ENCODE results near the gene CDKL5. TPM values are rescaled to one million over a fixed set of nuclear protein-coding genes. Genes with fewer than 3 reads are reported as not detected.

Gene CDKL5
- total RNA-seq, 1 donor from 2014 or later: 16.3 TPM

DNA sequence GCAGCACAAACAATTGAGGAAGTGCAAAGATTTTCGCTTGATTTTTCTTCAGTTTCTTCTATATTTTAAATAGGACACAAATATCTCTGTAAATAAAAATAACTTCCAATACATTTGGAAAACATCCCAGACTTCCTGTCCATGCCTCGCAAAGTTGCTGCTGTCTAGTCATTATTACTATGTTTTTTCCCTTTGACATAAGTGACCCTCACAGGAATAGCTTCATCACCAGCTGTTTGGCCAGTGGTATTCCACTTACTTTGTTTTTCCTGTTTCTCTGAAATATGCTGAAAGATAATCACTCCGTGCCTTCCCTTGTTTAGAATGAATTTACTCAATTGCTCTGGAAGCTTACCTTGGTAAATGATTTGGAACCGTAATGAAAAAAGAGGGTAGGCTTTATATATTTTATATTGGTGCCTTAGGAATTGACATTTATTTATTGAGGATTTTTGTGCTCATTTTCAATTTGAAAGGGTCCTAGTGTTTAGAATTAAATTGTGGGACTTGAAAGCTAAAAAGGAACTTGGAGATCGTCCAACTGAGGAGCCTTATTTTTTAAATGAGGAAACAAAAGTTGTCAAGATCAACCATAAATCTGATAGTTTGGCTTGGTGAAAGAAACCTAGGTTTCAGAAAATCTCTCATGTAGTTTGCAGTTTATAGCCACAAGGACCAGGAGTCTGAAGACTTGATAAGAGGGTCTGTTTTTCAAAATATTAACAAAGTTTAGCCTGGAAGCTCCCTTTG lies 65.6 kb downstream of the CDKL5 start:
- TF ChIP-seq, protein P1, sequence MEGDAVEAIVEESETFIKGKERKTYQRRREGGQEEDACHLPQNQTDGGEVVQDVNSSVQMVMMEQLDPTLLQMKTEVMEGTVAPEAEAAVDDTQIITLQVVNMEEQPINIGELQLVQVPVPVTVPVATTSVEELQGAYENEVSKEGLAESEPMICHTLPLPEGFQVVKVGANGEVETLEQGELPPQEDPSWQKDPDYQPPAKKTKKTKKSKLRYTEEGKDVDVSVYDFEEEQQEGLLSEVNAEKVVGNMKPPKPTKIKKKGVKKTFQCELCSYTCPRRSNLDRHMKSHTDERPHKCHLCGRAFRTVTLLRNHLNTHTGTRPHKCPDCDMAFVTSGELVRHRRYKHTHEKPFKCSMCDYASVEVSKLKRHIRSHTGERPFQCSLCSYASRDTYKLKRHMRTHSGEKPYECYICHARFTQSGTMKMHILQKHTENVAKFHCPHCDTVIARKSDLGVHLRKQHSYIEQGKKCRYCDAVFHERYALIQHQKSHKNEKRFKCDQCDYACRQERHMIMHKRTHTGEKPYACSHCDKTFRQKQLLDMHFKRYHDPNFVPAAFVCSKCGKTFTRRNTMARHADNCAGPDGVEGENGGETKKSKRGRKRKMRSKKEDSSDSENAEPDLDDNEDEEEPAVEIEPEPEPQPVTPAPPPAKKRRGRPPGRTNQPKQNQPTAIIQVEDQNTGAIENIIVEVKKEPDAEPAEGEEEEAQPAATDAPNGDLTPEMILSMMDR (IDR thresholded peaks at IDR 0.05; ENCODE audit: unreplicated experiment): no peak
- H3K4me3 Mint-ChIP-seq: no peak overlapping the region
- no peak overlapping the region for H3K27ac Mint-ChIP-seq
- DNase-seq (ENCODE audit: low spot score in 2 of 2, unreplicated experiment in 2 of 2): no peak
- peaks cover 11% of the 10 kb centered on the region for H3K4me1 Mint-ChIP-seq
- no peaks in the 10 kb centered on the region for H3K27me3 Mint-ChIP-seq (ENCODE audit: low read depth)
- peaks cover 28% of the 10 kb centered on the region for H3K9me3 Mint-ChIP-seq
- peaks cover 2% of the 10 kb centered on the region for H3K36me3 Mint-ChIP-seq

DNA sequence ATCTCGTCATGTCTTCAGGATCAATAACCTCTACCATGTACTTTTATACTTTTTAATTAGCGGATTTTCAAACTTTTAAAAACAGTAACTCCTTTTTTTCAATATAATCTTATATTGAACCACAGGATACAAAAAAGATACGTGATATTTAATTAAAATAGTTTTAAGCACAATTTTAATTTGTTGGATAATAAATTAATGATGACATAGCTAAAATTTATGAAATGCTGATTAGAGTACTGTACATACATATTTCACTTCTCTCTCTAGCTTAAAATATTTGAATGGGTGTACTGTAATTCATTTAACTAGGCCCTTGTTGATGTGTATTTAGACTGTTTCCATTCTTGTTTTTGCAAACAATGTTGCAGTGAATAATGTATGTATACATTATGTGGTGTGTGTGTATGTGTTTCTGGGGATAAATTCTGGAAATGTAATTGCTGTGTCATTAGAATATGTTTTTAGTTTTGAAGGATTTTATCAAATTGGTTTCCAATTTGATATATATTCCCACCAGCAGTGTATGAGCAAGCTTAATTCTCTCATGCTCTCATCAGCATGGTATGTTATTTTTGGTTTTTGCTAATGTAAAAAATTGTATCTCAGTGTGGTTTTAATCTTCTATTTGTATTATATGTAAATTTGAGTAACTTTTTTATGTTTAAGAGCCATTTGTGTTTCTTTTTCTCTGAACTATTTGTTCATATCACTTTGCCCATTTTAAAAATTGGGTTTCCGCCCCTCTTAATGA lies 66.4 kb downstream of the CDKL5 start:
- TF ChIP-seq, protein P1 (IDR thresholded peaks at IDR 0.05; ENCODE audit: unreplicated experiment): no peak
- Mint-ChIP-seq H3K27ac (no peak overlapping the region), H3K36me3 (peaks cover 2% of the 10 kb centered on the region), H3K4me3 (no peak overlapping the region), H3K27me3 (ENCODE audit: low read depth) (no peaks in the 10 kb centered on the region), H3K9me3 (peaks cover 25% of the 10 kb centered on the region), H3K4me1 (peaks cover 16% of the 10 kb centered on the region)
- DNase-seq (ENCODE audit: low spot score in 2 of 2, unreplicated experiment in 2 of 2): no peak

DNA sequence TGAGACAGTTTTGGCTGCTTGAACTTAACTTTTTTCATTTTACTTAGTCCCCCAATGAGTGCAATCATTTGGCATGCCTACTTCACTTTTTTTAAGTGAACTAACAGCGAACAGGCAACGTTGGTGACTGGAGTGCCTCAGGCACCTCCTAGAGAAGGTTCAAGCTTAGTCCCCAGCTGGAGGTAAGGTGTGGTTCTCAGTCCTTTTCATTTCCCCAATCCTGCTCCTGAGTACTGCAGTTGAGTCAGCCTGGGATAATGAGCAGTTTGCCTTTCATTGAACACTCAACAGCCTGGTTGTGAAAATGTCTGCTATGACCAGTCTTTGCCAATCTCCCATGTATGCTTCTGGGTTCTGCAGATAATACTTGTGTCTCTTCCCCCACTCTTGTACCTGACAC lies 109.5 kb downstream of the CDKL5 start:
- H3K4me3 Mint-ChIP-seq: no peak overlapping the region

DNA sequence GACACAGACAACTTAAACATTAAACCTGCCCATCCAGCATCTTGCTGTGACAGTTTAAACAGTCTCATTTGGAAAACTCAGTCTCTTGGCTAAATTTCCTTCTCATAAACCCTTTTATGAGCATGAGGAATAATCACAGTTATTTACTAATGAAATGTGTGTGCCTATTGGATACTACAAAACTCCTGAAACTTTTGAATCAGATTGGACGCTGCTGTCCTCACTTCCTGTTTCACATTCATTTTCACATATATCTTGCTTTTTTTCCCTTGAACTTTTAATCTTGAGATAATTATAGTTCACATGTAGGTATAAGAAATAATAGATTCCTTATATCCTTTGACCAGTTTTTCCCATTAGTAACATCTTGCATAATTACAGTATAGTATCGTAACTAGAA lies 111.7 kb downstream of the CDKL5 start:
- H3K4me3 Mint-ChIP-seq: no peak overlapping the region
- H3K27me3 Mint-ChIP-seq (ENCODE audit: low read depth): no peaks in the 10 kb centered on the region
- H3K9me3 Mint-ChIP-seq: peaks cover 45% of the 10 kb centered on the region
- no peaks in the 10 kb centered on the region for H3K36me3 Mint-ChIP-seq
- no peak overlapping the region for H3K27ac Mint-ChIP-seq
- no peaks in the 10 kb centered on the region for H3K4me1 Mint-ChIP-seq
- no peak for DNase-seq (ENCODE audit: low spot score in 2 of 2, unreplicated experiment in 2 of 2)
- TF ChIP-seq, protein P1 (IDR thresholded peaks at IDR 0.05; ENCODE audit: unreplicated experiment): no peak

More for the DNA sequence above, 109.5 kb downstream of the CDKL5 start:
- H3K9me3 Mint-ChIP-seq: peaks cover 43% of the 10 kb centered on the region
- no peak for DNase-seq (ENCODE audit: low spot score in 2 of 2, unreplicated experiment in 2 of 2)
- TF ChIP-seq, protein P1 (IDR thresholded peaks at IDR 0.05; ENCODE audit: unreplicated experiment): no peak
- H3K27me3 Mint-ChIP-seq (ENCODE audit: low read depth): no peaks in the 10 kb centered on the region
- H3K4me1 Mint-ChIP-seq: no peaks in the 10 kb centered on the region
- H3K36me3 Mint-ChIP-seq: no peaks in the 10 kb centered on the region
- H3K27ac Mint-ChIP-seq: no peak overlapping the region

DNA sequence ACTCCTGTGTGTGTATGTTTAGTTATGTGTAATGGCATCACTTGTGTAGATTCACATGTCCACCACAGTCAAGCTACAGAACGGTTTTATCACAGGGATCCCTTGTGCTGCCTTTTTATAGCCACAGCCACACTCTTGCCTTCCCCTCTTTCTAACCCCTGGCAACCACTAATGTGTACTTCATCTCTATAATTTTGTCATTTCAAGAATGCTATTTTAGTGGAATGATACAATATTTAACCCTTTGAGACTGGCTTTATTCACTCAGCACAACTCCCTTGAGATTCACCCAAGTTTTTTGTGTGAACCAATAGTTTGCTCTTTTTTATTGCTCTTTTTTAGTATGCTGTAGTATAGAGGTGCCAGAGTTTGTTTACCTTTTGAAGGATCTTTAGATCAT lies 112.1 kb downstream of the CDKL5 start:
- no peaks in the 10 kb centered on the region for H3K36me3 Mint-ChIP-seq
- H3K27ac Mint-ChIP-seq: no peak overlapping the region
- H3K4me1 Mint-ChIP-seq: no peaks in the 10 kb centered on the region

More for the DNA sequence above, 112.1 kb downstream of the CDKL5 start:
- DNase-seq (ENCODE audit: low spot score in 2 of 2, unreplicated experiment in 2 of 2): no peak
- peaks cover 41% of the 10 kb centered on the region for H3K9me3 Mint-ChIP-seq
- TF ChIP-seq, protein P1 (IDR thresholded peaks at IDR 0.05; ENCODE audit: unreplicated experiment): no peak
- no peaks in the 10 kb centered on the region for H3K27me3 Mint-ChIP-seq (ENCODE audit: low read depth)
- no peak overlapping the region for H3K4me3 Mint-ChIP-seq
